HG03521 (cell line): Measurements from ENCODE around the gene PRSS1.

Source experiments
- ATAC-seq: cut with Tn5 transposase; IDR thresholded peaks from one replicate; pipeline ENCODE4 v1.9.1; 2021; ENCODE audit warnings: mild to moderate bottlenecking, moderate library complexity; ENCODE audit not compliant: unreplicated experiment

Gene PRSS1

GRCh38 chr7:142792129-142792528 lies 42.9 kb downstream of the PRSS1 start:
- no peak for ATAC-seq

GRCh38 chr7:142792593-142792992 lies 43.3 kb downstream of the PRSS1 start:
- ATAC-seq = no peak

GRCh38 chr7:142793156-142793555 lies 43.9 kb downstream of the PRSS1 start:
- no peak for ATAC-seq

- no peak for ATAC-seq
These were observed 46.1 kb downstream of the PRSS1 start for GRCh38 chr7:142795339-142795863.

- no peak for ATAC-seq
These were observed 46.8 kb downstream of the PRSS1 start for GRCh38 chr7:142796001-142796500.

GRCh38 chr7:142796501-142797390 lies 47.5 kb downstream of the PRSS1 start:
- ATAC-seq = peak; percentile 48

- peak; percentile 33 for ATAC-seq
These were observed 48.4 kb downstream of the PRSS1 start for GRCh38 chr7:142797391-142798377.

GRCh38 chr7:142798451-142799436 lies 49.5 kb downstream of the PRSS1 start:
- ATAC-seq = no peak

- ATAC-seq = no peak
These were observed 50.2 kb downstream of the PRSS1 start for GRCh38 chr7:142799437-142799835.

GRCh38 chr7:142800088-142800487 lies 50.8 kb downstream of the PRSS1 start:
- no peak for ATAC-seq

GRCh38 chr7:142800699-142801260 lies 51.5 kb downstream of the PRSS1 start:
- no peak for ATAC-seq

- ATAC-seq = no peak
These were observed 52.5 kb downstream of the PRSS1 start for GRCh38 chr7:142801601-142802295.

- no peak for ATAC-seq
These were observed 53.0 kb downstream of the PRSS1 start for GRCh38 chr7:142802301-142802700.
